Endothelial cell (in vitro differentiated cells): Measurements from ENCODE around the gene CXCL5. TPM values are rescaled to one million over a fixed set of nuclear protein-coding genes. Genes with fewer than 3 reads are reported as not detected.

Experiments used
- DNase-seq: peaks from one replicate; pipeline ENCODE4 v3.0.0; 2021; ENCODE audit warnings: low spot score
- H3K27ac Mint-ChIP-seq: one replicate; pipeline ENCODE4 v1.8.0; 2021; ENCODE audit warnings: mixed read lengths, inconsistent platforms; ENCODE audit not compliant: unreplicated experiment
- H3K27me3 Mint-ChIP-seq: one replicate; pipeline ENCODE4 v1.8.0; 2021; ENCODE audit warnings: mild to moderate bottlenecking, moderate library complexity, mixed read lengths, inconsistent platforms; ENCODE audit not compliant: unreplicated experiment
- H3K36me3 Mint-ChIP-seq: one replicate; pipeline ENCODE4 v1.8.0; 2021; ENCODE audit warnings: mild to moderate bottlenecking, low read depth, mixed read lengths, inconsistent platforms; ENCODE audit not compliant: unreplicated experiment
- H3K4me1 Mint-ChIP-seq: one replicate; pipeline ENCODE4 v1.8.0; 2021; ENCODE audit warnings: mild to moderate bottlenecking, mixed read lengths, inconsistent platforms; ENCODE audit not compliant: unreplicated experiment
- H3K4me3 Mint-ChIP-seq: one replicate; pipeline ENCODE4 v1.8.0; 2021; ENCODE audit warnings: mild to moderate bottlenecking, mixed read lengths, inconsistent platforms; ENCODE audit not compliant: unreplicated experiment
- H3K9me3 Mint-ChIP-seq: one replicate; pipeline ENCODE4 v1.8.0; 2021; ENCODE audit warnings: mixed read lengths, inconsistent platforms; ENCODE audit not compliant: unreplicated experiment
- total RNA-seq: library from RNA; stranded (reverse); fragmentation: NEBNext Ultra II Directional; extraction: Animal tissue kit (Norgen Biotek cat#: 25700); gene quantifications from one replicate; pipeline ENCODE4 v1.2.1, GENCODE V29; 2021; ENCODE audit not compliant: unreplicated experiment
- TF ChIP-seq, protein P1 (sequence below): fragments of 200-600 bp; sonication (generic); IDR thresholded peaks from one replicate; pipeline ENCODE4 v1.5.0; 2021; ENCODE audit warnings: antibody characterized with exemption; ENCODE audit not compliant: unreplicated experiment

CXCL5 gene
- total RNA-seq, 1 donor from 2014 or later: 3.4 TPM

DNA sequence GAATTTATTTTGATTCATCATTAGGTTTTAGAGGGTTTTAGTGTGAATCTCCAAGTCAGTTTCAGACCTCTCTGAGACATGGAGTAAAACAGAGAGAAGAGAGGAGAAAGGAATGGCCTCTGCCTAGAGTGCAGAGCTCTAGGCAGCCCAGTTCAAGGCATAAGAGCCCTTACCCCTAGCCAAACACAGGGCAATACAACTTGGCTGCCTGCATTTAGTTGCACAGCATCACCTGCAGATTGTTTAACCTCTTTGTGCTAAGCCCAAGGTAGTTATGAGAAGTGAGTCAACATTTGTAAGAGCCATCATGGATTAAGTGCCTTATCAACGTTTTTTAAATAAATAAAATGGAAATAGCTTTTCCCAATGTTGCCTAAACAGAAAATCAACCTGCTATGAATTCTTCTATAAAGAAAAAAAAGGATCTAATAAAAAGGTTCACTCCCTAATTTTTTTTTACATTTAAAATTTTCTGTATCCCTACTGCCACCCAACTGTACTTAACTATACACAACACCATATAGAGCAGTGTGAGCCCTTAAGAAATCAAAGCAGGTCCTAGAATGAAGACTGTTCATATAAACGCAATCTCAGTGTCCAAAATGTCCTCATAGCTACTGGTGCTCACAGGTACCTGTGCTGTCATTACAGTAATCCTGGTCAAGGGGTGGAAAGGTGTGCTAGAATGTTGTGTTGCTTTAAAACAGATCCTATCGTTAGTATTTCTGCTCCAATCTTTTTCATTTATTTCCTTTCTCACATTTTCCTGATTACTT lies 52.6 kb downstream of the CXCL5 start:
- H3K27me3 Mint-ChIP-seq: no peaks in the 10 kb centered on the region
- DNase-seq: no peak
- H3K4me1 Mint-ChIP-seq: peaks cover 11% of the 10 kb centered on the region
- H3K9me3 Mint-ChIP-seq: no peaks in the 10 kb centered on the region
- TF ChIP-seq, protein P1, sequence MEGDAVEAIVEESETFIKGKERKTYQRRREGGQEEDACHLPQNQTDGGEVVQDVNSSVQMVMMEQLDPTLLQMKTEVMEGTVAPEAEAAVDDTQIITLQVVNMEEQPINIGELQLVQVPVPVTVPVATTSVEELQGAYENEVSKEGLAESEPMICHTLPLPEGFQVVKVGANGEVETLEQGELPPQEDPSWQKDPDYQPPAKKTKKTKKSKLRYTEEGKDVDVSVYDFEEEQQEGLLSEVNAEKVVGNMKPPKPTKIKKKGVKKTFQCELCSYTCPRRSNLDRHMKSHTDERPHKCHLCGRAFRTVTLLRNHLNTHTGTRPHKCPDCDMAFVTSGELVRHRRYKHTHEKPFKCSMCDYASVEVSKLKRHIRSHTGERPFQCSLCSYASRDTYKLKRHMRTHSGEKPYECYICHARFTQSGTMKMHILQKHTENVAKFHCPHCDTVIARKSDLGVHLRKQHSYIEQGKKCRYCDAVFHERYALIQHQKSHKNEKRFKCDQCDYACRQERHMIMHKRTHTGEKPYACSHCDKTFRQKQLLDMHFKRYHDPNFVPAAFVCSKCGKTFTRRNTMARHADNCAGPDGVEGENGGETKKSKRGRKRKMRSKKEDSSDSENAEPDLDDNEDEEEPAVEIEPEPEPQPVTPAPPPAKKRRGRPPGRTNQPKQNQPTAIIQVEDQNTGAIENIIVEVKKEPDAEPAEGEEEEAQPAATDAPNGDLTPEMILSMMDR: no peak
- no peak overlapping the region for H3K4me3 Mint-ChIP-seq
- no peak overlapping the region for H3K27ac Mint-ChIP-seq
- no peaks in the 10 kb centered on the region for H3K36me3 Mint-ChIP-seq

Other genes with a start within 250 kb of the CXCL5 start
- 0.15 TPM for gene CXCL6, start 162.0 kb downstream of the CXCL5 start, total RNA-seq
- gene PF4V1, start 145.4 kb downstream of the CXCL5 start, total RNA-seq: not detected
- gene CXCL1, start 129.3 kb downstream of the CXCL5 start, total RNA-seq: 1.7 TPM
- gene PF4, start 16.6 kb downstream of the CXCL5 start, total RNA-seq: 11.6 TPM
- gene PPBP, start 10.5 kb downstream of the CXCL5 start, total RNA-seq: not detected
- gene CXCL3, start 40.0 kb upstream of the CXCL5 start, total RNA-seq: 2.7 TPM
- 4.0 TPM for gene CXCL2, start 100.5 kb upstream of the CXCL5 start, total RNA-seq
- gene MTHFD2L, start 159.4 kb upstream of the CXCL5 start, total RNA-seq: 13.6 TPM